Memory B cell (primary cell): Measurements from ENCODE around the gene ZBTB44.

Source experiments
- ATAC-seq: fragments of 150-1000 bp; cut with Tn5 transposase; 2 replicates; pipeline ENCODE4 v1.10.0; 2021; ENCODE audit warnings: low read depth, mild to moderate bottlenecking, moderate library complexity
- DNase-seq, 2 donors: peaks; one replicate each; pipeline ENCODE4 v3.0.0; 2022; ENCODE audit warnings: low spot score in 2 of 2
- H3K27ac Mint-ChIP-seq: one replicate; pipeline ENCODE4 v1.8.0; 2022; ENCODE audit warnings: mild to moderate bottlenecking, moderate library complexity, mixed read lengths
- H3K27me3 Mint-ChIP-seq: one replicate; pipeline ENCODE4 v1.8.0; 2022; ENCODE audit warnings: mixed read lengths
- H3K36me3 Mint-ChIP-seq: one replicate; pipeline ENCODE4 v1.8.0; 2022; ENCODE audit warnings: mild to moderate bottlenecking, mixed read lengths
- H3K4me1 Mint-ChIP-seq: one replicate; pipeline ENCODE4 v1.8.0; 2022; ENCODE audit warnings: mixed read lengths
- H3K4me3 Mint-ChIP-seq: one replicate; pipeline ENCODE4 v1.8.0; 2022; ENCODE audit warnings: mild to moderate bottlenecking, moderate library complexity, mixed read lengths
- H3K9me3 Mint-ChIP-seq: one replicate; pipeline ENCODE4 v1.8.0; 2022; ENCODE audit warnings: mixed read lengths

Gene ZBTB44

DNA sequence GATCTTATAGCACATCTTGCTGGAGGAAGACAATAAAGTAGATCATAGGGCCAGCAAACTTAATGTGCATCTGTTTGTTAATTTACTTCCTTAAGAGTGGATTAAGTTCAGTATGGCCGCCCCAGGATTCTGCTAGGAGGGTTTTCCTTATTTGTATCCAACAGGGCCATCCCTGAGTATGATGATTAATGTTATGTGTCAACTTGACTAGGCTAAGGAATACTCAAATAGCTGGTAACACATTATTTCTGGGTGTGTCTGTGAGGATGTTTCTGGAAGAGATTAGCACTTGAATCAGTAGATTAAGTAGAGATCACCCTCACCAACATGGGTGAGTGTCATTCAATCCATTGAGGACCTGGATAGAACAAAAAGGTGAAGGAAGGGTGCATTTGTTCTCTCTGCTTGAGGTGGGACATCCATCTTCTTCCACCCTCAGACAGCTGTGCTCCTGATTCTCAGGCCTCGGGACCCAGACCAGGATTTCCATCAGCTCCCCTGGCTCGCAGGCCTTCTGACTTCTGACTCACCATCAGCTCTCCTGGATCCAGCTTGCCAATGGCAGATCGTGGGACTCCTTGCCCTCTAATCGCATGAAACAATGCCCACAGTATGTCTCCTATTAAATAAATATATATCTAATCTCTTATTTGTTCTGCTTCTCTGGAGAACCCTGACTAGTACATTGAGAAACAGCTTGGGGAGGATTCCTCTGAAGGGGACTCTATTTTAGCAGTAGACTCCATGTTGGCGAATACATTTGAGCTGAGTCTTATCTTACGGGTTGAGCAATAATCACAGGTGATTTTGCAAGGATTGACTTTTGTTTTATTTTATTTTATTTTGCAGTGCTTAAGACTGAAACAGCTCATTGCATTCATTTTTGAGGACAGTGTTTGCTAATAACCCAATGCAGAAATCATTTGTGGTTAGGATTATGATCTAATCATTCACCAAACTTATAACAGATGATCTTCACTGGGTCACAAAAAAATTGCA, 9.0 kb upstream of the ZBTB44 start:
- Mint-ChIP-seq H3K27me3 (peaks cover 2% of the 10 kb centered on the region), H3K4me1 (no peaks in the 10 kb centered on the region), H3K27ac (no peak overlapping the region), H3K36me3 (peaks cover 16% of the 10 kb centered on the region), H3K4me3 (no peak overlapping the region), H3K9me3 (peaks cover 5% of the 10 kb centered on the region)
- no peak for DNase-seq
- no peak for ATAC-seq

GRCh38 chr11:130322126-130322525, 7.4 kb upstream of the ZBTB44 start:
- peaks cover 9% of the 10 kb centered on the region for H3K36me3 Mint-ChIP-seq
- H3K27ac Mint-ChIP-seq: no peak overlapping the region
- no peak overlapping the region for H3K4me3 Mint-ChIP-seq
- DNase-seq (no peak), ATAC-seq (no peak)
- H3K27me3 Mint-ChIP-seq: peaks cover 2% of the 10 kb centered on the region
- peaks cover 4% of the 10 kb centered on the region for H3K9me3 Mint-ChIP-seq
- no peaks in the 10 kb centered on the region for H3K4me1 Mint-ChIP-seq

- peaks cover 11% of the 10 kb centered on the region for H3K4me1 Mint-ChIP-seq
- peaks cover 2% of the 10 kb centered on the region for H3K27me3 Mint-ChIP-seq
- H3K9me3 Mint-ChIP-seq: peaks cover 3% of the 10 kb centered on the region
- no peak for ATAC-seq
- no peak overlapping the region for H3K27ac Mint-ChIP-seq
- H3K36me3 Mint-ChIP-seq: peaks cover 7% of the 10 kb centered on the region
- no peak overlapping the region for H3K4me3 Mint-ChIP-seq
- no peak for DNase-seq
Measured at GRCh38 chr11:130318031-130318673, 3.4 kb upstream of the ZBTB44 start.

DNA sequence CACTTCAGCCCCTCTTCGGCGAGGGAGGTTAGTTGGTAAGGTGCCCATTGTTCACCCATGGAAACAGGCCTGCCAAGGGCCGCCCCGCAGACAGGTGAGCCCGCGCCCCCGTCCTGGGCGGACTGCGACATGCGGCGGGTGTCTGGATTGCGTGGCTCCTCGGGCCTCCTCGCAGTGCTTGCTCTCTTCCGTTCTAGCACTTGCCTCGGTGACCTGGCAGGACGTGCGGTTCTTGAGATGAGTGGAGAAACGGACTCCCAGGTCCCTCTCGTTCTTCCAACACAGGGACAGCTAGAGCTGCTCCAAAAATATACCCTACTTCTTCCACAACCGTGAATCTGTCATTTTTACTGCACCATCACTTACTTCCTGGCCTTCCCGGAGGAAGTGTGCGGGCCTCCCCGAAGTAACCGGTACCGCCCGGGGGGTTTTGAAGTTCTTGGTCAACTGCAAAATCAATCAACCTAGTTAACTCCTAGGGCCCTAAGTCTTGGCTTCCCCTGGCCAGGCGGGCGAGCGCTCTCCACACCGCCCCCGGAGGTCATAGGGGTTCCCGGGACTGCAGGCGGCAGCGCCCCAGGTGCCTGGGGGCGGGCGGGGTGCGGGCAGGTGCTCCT, 745 bp upstream of the ZBTB44 start:
- Mint-ChIP-seq H3K4me3 (peak overlapping the region; percentile 94), H3K27ac (peak overlapping the region; percentile 91), H3K36me3 (peaks cover 3% of the 10 kb centered on the region), H3K4me1 (peaks cover 20% of the 10 kb centered on the region), H3K27me3 (peaks cover 2% of the 10 kb centered on the region), H3K9me3 (no peaks in the 10 kb centered on the region)
- peak; percentile 42 to 50 for DNase-seq
- peak; percentile 31 for ATAC-seq

- DNase-seq: peak; percentile 57 to 69
- Mint-ChIP-seq H3K27ac (peak overlapping the region; percentile 91), H3K4me3 (peak overlapping the region; percentile 94), H3K9me3 (no peaks in the 10 kb centered on the region), H3K36me3 (peaks cover 2% of the 10 kb centered on the region), H3K4me1 (peaks cover 23% of the 10 kb centered on the region), H3K27me3 (no peaks in the 10 kb centered on the region)
- ATAC-seq: peak; percentile 49
Measured at GRCh38 chr11:130314184-130314749, 450 bp downstream of the ZBTB44 start.

DNA sequence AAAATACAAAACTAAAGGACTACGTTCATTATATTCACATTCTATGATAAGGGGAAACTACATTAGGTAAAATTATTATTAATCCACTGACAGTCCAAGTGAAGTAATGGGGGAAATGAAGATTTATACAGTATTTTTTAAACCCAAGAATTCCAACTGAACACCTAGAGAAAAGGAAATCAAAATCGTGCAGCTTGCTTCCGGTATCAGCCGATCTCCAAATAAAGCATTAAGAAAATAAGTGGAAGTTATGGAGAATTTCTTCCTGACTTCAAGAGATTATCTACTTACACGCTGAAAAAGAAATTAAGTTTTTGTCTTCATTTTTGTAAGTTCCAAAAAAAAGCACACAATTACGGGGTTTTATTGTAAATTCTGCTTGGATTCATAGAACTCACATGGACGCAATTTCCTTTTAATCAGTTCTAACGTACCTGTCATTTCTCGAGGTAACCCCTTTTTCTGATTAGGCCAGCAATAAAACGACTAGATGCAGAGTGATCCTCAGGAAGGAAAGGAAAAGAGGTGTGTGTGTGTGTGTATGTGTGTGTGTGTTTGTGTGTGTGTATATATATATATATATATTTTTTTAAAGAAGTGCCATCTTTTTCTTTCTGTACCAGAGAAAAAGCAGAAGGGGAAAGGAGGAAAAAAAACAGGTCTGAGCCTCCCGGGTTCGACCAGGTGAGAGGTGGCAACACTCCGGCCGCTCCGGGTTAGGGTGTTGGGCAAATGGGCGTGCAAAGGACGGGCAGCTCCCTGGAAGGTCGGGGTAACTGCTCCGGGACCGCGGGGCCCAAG, 1.1 kb downstream of the ZBTB44 start:
- DNase-seq: no peak
- H3K36me3 Mint-ChIP-seq: peaks cover 4% of the 10 kb centered on the region
- H3K4me1 Mint-ChIP-seq: peaks cover 30% of the 10 kb centered on the region
- peak overlapping the region; percentile 91 for H3K27ac Mint-ChIP-seq
- H3K4me3 Mint-ChIP-seq: peak overlapping the region; percentile 89
- no peaks in the 10 kb centered on the region for H3K27me3 Mint-ChIP-seq
- H3K9me3 Mint-ChIP-seq: no peaks in the 10 kb centered on the region
- ATAC-seq: no peak

- Mint-ChIP-seq H3K4me1 (peaks cover 30% of the 10 kb centered on the region), H3K27ac (no peak overlapping the region)
- no peak for DNase-seq
Measured at GRCh38 chr11:130312046-130312445, 2.7 kb downstream of the ZBTB44 start.

GRCh38 chr11:130310622-130311021, 4.1 kb downstream of the ZBTB44 start:
- H3K27ac Mint-ChIP-seq: no peak overlapping the region

More at GRCh38 chr11:130312046-130312445, 2.7 kb downstream of the ZBTB44 start:
- ATAC-seq: no peak
- Mint-ChIP-seq H3K36me3 (peaks cover 14% of the 10 kb centered on the region), H3K27me3 (no peaks in the 10 kb centered on the region), H3K4me3 (no peak overlapping the region), H3K9me3 (no peaks in the 10 kb centered on the region)

DNA sequence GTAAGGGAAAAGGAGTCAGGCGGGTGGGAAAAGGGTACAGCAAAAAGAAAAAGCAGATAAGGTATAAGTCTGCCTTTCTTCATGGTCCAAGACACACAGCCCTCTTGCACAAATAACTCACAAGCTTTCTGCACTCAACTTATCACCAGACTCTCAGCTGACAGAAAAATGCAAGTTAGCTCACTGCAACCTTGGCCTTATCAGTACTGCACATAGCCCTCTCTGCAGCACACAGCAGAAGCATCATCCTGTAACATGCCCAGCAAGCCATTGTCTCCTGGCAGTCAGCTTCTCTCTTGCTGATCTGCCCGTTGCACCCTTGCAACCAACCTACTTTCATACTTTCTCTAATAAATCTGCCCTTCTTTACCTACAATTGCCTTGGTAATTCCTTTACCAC, 5.8 kb downstream of the ZBTB44 start:
- Mint-ChIP-seq H3K27me3 (no peaks in the 10 kb centered on the region), H3K27ac (peak overlapping the region; percentile 48), H3K4me3 (no peak overlapping the region), H3K36me3 (peaks cover 32% of the 10 kb centered on the region), H3K9me3 (no peaks in the 10 kb centered on the region), H3K4me1 (peaks cover 38% of the 10 kb centered on the region)
- ATAC-seq (no peak), DNase-seq (no peak)

More at GRCh38 chr11:130310622-130311021, 4.1 kb downstream of the ZBTB44 start:
- Mint-ChIP-seq H3K27me3 (no peaks in the 10 kb centered on the region), H3K4me1 (peaks cover 34% of the 10 kb centered on the region), H3K4me3 (no peak overlapping the region), H3K9me3 (no peaks in the 10 kb centered on the region), H3K36me3 (peaks cover 22% of the 10 kb centered on the region)
- DNase-seq (no peak), ATAC-seq (no peak)

- Mint-ChIP-seq H3K9me3 (no peaks in the 10 kb centered on the region), H3K27ac (no peak overlapping the region), H3K36me3 (peaks cover 32% of the 10 kb centered on the region), H3K4me3 (no peak overlapping the region), H3K4me1 (peaks cover 31% of the 10 kb centered on the region), H3K27me3 (no peaks in the 10 kb centered on the region)
- DNase-seq: no peak
- ATAC-seq: no peak
Measured at GRCh38 chr11:130308059-130308458, 6.7 kb downstream of the ZBTB44 start.

DNA sequence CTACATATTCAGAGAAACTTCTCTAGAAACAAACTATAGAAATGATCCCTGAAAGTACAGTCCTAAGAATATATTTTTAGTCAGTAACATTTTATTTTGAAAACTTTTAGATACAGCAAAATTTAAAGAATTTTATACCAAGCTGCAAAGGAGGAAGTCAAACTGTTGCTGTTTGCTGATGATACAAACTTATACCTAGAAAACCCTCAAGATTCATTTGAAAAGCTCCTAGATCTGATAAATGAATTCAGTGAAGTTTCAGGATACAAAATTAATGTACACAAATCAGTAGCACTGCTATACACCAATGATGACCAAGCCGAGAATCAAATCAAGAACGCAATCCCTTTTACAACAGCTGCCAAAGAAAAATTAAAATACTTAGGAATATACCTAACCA, 10.1 kb downstream of the ZBTB44 start:
- H3K27ac Mint-ChIP-seq: no peak overlapping the region
- H3K4me3 Mint-ChIP-seq: no peak overlapping the region
- H3K9me3 Mint-ChIP-seq: peaks cover 1% of the 10 kb centered on the region
- H3K36me3 Mint-ChIP-seq: peaks cover 47% of the 10 kb centered on the region
- no peak for ATAC-seq
- peaks cover 41% of the 10 kb centered on the region for H3K4me1 Mint-ChIP-seq
- H3K27me3 Mint-ChIP-seq: no peaks in the 10 kb centered on the region
- DNase-seq: no peak

- Mint-ChIP-seq H3K4me1 (peaks cover 34% of the 10 kb centered on the region), H3K27ac (peak overlapping the region; percentile 17), H3K27me3 (no peaks in the 10 kb centered on the region)
Measured at GRCh38 chr11:130301002-130301401, 13.7 kb downstream of the ZBTB44 start.

DNA sequence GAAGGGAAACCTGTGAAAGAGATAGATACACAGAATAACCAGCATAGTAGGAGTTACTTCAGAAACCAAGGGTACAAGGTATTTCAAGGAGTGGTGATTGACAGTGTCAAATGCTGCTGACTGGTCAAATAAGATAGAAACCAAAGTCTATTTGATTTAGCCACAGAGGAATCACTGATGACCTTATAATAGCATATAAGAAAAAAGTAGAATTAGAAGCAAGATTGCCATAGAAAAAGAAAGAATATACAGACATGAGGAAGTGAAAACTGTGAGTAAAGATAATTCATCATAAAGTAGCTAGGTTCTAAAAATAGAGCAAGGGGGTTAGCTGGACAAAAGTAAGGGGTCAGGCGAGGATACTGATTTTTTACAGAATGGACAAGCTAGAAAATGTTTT, 14.2 kb downstream of the ZBTB44 start:
- peaks cover 37% of the 10 kb centered on the region for H3K4me1 Mint-ChIP-seq
- H3K27ac Mint-ChIP-seq: peak overlapping the region; percentile 17
- DNase-seq (no peak), ATAC-seq (peak; percentile 29)
- peaks cover 36% of the 10 kb centered on the region for H3K36me3 Mint-ChIP-seq
- H3K9me3 Mint-ChIP-seq: peaks cover 1% of the 10 kb centered on the region
- H3K4me3 Mint-ChIP-seq: no peak overlapping the region
- no peaks in the 10 kb centered on the region for H3K27me3 Mint-ChIP-seq

More at GRCh38 chr11:130301002-130301401, 13.7 kb downstream of the ZBTB44 start:
- ATAC-seq (no peak), DNase-seq (no peak)
- H3K9me3 Mint-ChIP-seq: peaks cover 1% of the 10 kb centered on the region
- H3K4me3 Mint-ChIP-seq: no peak overlapping the region
- peaks cover 35% of the 10 kb centered on the region for H3K36me3 Mint-ChIP-seq
